Osteoblast (primary cell): ENCODE data around the gene GRK3. TPM values are rescaled to one million over a fixed set of nuclear protein-coding genes. Genes with fewer than 3 reads are reported as not detected.

Experiments
- DNase-seq: peaks from one replicate; pipeline ENCODE4 v3.0.0; 2011; ENCODE audit warnings: low spot score, mixed read lengths; ENCODE audit not compliant: insufficient read length; ENCODE audit errors: missing footprints
- H2AFZ ChIP-seq: 2 replicates; pipeline ENCODE4 v1.6.0; 2011; ENCODE audit warnings: mild to moderate bottlenecking, low read length
- H3K27ac ChIP-seq: 2 replicates; pipeline ENCODE4 v1.5.1; 2011; ENCODE audit warnings: mild to moderate bottlenecking, low read depth, low read length, moderate library complexity
- H3K27me3 ChIP-seq: 2 replicates; pipeline ENCODE4 v1.6.0; 2012; ENCODE audit warnings: mild to moderate bottlenecking, control low read depth, inconsistent platforms, low read length, moderate library complexity; ENCODE audit not compliant: insufficient read depth
- H3K36me3 ChIP-seq: 2 replicates; pipeline ENCODE4 v1.5.1; 2011; ENCODE audit warnings: mild to moderate bottlenecking, low read length, control low read depth, moderate library complexity; ENCODE audit not compliant: insufficient read depth
- H3K4me1 ChIP-seq: 2 replicates; pipeline ENCODE4 v1.5.1; 2011; ENCODE audit warnings: mild to moderate bottlenecking, low read length, control low read depth, moderate library complexity; ENCODE audit not compliant: insufficient read depth
- H3K4me2 ChIP-seq: 2 replicates; pipeline ENCODE4 v1.6.0; 2011; ENCODE audit warnings: mild to moderate bottlenecking, low read length; ENCODE audit not compliant: insufficient read depth
- H3K4me3 ChIP-seq: fragments of 200-600 bp; sonication (generic); 3 replicates; pipeline ENCODE4 v1.5.1; 2012; ENCODE audit warnings: mild to moderate bottlenecking, low read length, inconsistent platforms; ENCODE audit not compliant: insufficient read depth
- H3K79me2 ChIP-seq: 2 replicates; pipeline ENCODE4 v1.6.0; 2012; ENCODE audit warnings: mild to moderate bottlenecking, low read length, control low read depth, inconsistent platforms; ENCODE audit not compliant: insufficient read depth
- H3K9me3 ChIP-seq: 2 replicates; pipeline ENCODE4 v1.5.1; 2011; ENCODE audit warnings: low read depth, low read length, control low read depth
- H4K20me1 ChIP-seq: 2 replicates; pipeline ENCODE4 v1.6.0; 2012; ENCODE audit warnings: mild to moderate bottlenecking, low read length, control low read depth; ENCODE audit not compliant: insufficient read depth
- total RNA-seq: library from RNA; depleted of rRNA; stranded (reverse); fragments of >200 nt; gene quantifications from 2 replicates; pipeline ENCODE4 v1.2.3, GENCODE V29; 2012
- TF ChIP-seq, protein P1 (sequence below): IDR thresholded peaks from 2 replicates; pipeline ENCODE4 v1.5.1; 2011; ENCODE audit warnings: mild to moderate bottlenecking, low read depth, low read length, moderate library complexity; ENCODE audit errors: extremely low read depth

GRK3 gene
- total RNA-seq, 1 donor: 1.8 TPM

DNA sequence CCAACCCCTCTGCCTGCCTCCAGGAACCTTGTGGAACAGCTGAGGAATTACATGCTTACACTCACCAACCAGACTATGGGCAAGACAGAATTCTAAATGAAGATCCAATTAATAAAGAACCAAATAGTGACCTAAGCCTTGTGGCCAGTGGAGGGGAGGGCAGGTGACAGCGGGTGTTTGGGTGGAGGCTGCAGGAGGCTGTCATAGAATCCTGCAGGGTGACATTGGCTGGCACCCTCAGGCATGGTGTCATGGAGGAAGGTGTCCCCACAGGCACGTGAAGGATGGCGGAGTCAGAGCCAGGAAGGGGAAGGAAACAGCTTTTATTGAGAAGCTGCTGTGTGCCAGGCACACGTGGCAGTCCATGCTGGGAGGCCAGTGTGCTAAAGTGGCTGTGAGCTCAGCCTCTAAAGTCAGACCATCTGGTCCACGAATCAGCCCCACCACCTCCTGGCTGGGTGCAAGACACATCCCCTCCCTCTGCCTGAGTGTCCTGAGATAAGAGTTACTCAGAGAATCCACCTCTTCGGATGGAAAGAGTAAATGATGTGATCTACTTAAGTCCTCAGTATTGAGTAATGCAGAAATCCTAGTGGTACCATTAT lies 186.2 kb downstream of the GRK3 start:
- no peaks in the 10 kb centered on the region for H3K9me3 ChIP-seq
- peaks cover 32% of the 10 kb centered on the region for H3K4me1 ChIP-seq
- peak; percentile 84 for DNase-seq
- no peak overlapping the region for H3K4me2 ChIP-seq
- TF ChIP-seq, protein P1, sequence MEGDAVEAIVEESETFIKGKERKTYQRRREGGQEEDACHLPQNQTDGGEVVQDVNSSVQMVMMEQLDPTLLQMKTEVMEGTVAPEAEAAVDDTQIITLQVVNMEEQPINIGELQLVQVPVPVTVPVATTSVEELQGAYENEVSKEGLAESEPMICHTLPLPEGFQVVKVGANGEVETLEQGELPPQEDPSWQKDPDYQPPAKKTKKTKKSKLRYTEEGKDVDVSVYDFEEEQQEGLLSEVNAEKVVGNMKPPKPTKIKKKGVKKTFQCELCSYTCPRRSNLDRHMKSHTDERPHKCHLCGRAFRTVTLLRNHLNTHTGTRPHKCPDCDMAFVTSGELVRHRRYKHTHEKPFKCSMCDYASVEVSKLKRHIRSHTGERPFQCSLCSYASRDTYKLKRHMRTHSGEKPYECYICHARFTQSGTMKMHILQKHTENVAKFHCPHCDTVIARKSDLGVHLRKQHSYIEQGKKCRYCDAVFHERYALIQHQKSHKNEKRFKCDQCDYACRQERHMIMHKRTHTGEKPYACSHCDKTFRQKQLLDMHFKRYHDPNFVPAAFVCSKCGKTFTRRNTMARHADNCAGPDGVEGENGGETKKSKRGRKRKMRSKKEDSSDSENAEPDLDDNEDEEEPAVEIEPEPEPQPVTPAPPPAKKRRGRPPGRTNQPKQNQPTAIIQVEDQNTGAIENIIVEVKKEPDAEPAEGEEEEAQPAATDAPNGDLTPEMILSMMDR: no peak
- no peaks in the 10 kb centered on the region for H3K79me2 ChIP-seq
- H4K20me1 ChIP-seq: no peaks in the 10 kb centered on the region
- no peak overlapping the region for H3K27ac ChIP-seq
- peak overlapping the region; percentile 30 for H2AFZ ChIP-seq
- no peaks in the 10 kb centered on the region for H3K36me3 ChIP-seq
- no peaks in the 10 kb centered on the region for H3K27me3 ChIP-seq
- H3K4me3 ChIP-seq: no peak overlapping the region

DNA sequence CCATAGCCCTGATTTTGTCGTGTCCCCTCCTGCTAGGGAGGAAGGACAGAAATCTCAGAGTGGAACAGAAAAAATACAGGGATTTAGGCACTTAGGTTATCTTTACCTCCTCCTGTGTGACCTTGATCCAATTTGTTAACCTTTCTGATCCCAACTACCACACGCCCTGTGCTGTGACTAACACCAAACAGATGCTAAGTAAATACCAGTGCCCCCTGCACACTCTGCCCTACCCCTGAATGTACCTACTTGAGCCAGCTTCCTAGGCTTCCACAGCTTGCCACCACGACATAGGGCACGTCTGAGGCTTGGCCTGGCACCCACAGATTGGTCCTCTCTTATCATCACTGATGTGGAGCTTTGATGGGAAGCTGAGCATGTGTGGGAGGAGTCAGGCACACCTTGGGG lies 186.7 kb downstream of the GRK3 start:
- Histone ChIP-seq H3K4me1 (peaks cover 27% of the 10 kb centered on the region), H3K27me3 (no peaks in the 10 kb centered on the region), H3K4me3 (no peak overlapping the region), H3K79me2 (no peaks in the 10 kb centered on the region), H3K27ac (no peak overlapping the region), H4K20me1 (no peaks in the 10 kb centered on the region), H3K9me3 (no peaks in the 10 kb centered on the region), H3K4me2 (no peak overlapping the region), H3K36me3 (no peaks in the 10 kb centered on the region), H2AFZ (no peak overlapping the region)
- TF ChIP-seq, protein P1: no peak
- peak; percentile 55 for DNase-seq

DNA sequence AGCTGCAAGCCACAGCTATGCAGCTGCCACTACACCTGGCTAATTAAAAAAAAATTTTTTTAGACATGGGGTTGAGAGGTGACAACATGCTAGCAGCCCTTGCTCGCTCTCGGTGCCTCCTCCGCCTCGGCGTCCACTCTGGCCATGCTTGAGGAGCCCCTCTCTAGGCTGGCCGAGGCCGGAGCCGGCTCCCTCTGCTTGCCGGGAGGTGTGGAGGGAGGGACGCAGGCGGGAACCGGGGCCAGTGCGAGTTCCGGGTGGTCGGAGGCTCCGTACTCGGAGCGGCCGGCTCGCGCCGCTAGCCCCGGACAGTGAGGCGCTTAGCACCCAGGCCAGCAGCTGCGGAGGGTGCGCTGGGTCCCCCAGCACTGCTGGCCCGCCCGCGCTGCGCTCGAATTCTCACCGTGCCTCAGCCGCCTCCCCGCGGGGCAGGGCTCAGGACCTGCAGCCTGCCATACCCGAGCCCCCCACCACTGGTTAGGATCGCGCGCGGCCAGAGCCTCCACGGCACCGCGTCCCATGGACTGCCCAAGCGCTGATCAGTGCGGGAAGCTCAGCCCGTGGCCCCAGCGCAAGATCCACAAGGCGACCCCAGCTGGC lies 188.2 kb downstream of the GRK3 start:
- Histone ChIP-seq H2AFZ (no peak overlapping the region), H3K4me3 (no peak overlapping the region), H3K36me3 (no peaks in the 10 kb centered on the region), H3K27me3 (no peaks in the 10 kb centered on the region), H3K9me3 (no peaks in the 10 kb centered on the region), H3K27ac (no peak overlapping the region), H3K4me2 (no peak overlapping the region), H3K79me2 (no peaks in the 10 kb centered on the region), H4K20me1 (no peaks in the 10 kb centered on the region), H3K4me1 (peaks cover 18% of the 10 kb centered on the region)
- TF ChIP-seq, protein P1: no peak
- no peak for DNase-seq

DNA sequence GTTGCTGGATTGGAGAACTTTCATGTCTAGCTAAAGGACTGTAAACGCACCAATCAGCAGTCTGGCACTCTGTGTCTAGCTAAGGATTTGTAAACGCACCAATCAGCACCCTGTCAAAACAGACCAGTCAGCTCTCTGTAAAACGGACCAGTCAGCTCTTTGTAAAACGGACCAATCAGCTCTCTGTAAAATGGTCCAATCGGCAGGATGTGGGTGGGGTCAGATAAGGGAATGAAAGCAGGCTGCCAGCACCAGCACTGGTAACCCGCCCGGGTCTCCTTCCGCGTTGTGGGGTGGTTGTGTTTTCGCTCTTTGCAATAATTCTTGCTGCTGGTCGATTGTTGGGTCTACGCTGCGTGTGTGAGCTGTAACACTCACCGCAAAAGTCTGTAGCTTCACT lies 188.8 kb downstream of the GRK3 start:
- H3K4me2 ChIP-seq: no peak overlapping the region
- H3K9me3 ChIP-seq: no peaks in the 10 kb centered on the region
- no peaks in the 10 kb centered on the region for H3K36me3 ChIP-seq
- TF ChIP-seq, protein P1: no peak
- no peak overlapping the region for H2AFZ ChIP-seq
- no peaks in the 10 kb centered on the region for H3K79me2 ChIP-seq
- H3K27ac ChIP-seq: no peak overlapping the region
- no peaks in the 10 kb centered on the region for H3K27me3 ChIP-seq
- DNase-seq: no peak
- H3K4me3 ChIP-seq: no peak overlapping the region
- H4K20me1 ChIP-seq: no peaks in the 10 kb centered on the region
- H3K4me1 ChIP-seq: peaks cover 14% of the 10 kb centered on the region
